Osteoblast (primary cell): ENCODE results near the gene CYB5R2. TPM values are rescaled to one million over a fixed set of nuclear protein-coding genes. Genes with fewer than 3 reads are reported as not detected.

Experiments
- DNase-seq: peaks from one replicate; pipeline ENCODE4 v3.0.0; 2011; ENCODE audit warnings: low spot score, mixed read lengths; ENCODE audit not compliant: insufficient read length; ENCODE audit errors: missing footprints
- H2AFZ ChIP-seq: 2 replicates; pipeline ENCODE4 v1.6.0; 2011; ENCODE audit warnings: mild to moderate bottlenecking, low read length
- H3K27ac ChIP-seq: 2 replicates; pipeline ENCODE4 v1.5.1; 2011; ENCODE audit warnings: mild to moderate bottlenecking, low read depth, low read length, moderate library complexity
- H3K27me3 ChIP-seq: 2 replicates; pipeline ENCODE4 v1.6.0; 2012; ENCODE audit warnings: mild to moderate bottlenecking, control low read depth, inconsistent platforms, low read length, moderate library complexity; ENCODE audit not compliant: insufficient read depth
- H3K36me3 ChIP-seq: 2 replicates; pipeline ENCODE4 v1.5.1; 2011; ENCODE audit warnings: mild to moderate bottlenecking, low read length, control low read depth, moderate library complexity; ENCODE audit not compliant: insufficient read depth
- H3K4me1 ChIP-seq: 2 replicates; pipeline ENCODE4 v1.5.1; 2011; ENCODE audit warnings: mild to moderate bottlenecking, low read length, control low read depth, moderate library complexity; ENCODE audit not compliant: insufficient read depth
- H3K4me2 ChIP-seq: 2 replicates; pipeline ENCODE4 v1.6.0; 2011; ENCODE audit warnings: mild to moderate bottlenecking, low read length; ENCODE audit not compliant: insufficient read depth
- H3K4me3 ChIP-seq: fragments of 200-600 bp; sonication (generic); 3 replicates; pipeline ENCODE4 v1.5.1; 2012; ENCODE audit warnings: mild to moderate bottlenecking, low read length, inconsistent platforms; ENCODE audit not compliant: insufficient read depth
- H3K79me2 ChIP-seq: 2 replicates; pipeline ENCODE4 v1.6.0; 2012; ENCODE audit warnings: mild to moderate bottlenecking, low read length, control low read depth, inconsistent platforms; ENCODE audit not compliant: insufficient read depth
- H3K9me3 ChIP-seq: 2 replicates; pipeline ENCODE4 v1.5.1; 2011; ENCODE audit warnings: low read depth, low read length, control low read depth
- H4K20me1 ChIP-seq: 2 replicates; pipeline ENCODE4 v1.6.0; 2012; ENCODE audit warnings: mild to moderate bottlenecking, low read length, control low read depth; ENCODE audit not compliant: insufficient read depth
- CTCF ChIP-seq: IDR thresholded peaks from 2 replicates; pipeline ENCODE4 v1.5.1; 2011; ENCODE audit warnings: mild to moderate bottlenecking, low read depth, low read length, moderate library complexity; ENCODE audit errors: extremely low read depth
- total RNA-seq: library from RNA; depleted of rRNA; stranded (reverse); fragments of >200 nt; gene quantifications from 2 replicates; pipeline ENCODE4 v1.2.3, GENCODE V29; 2012

Gene CYB5R2
- total RNA-seq, 1 donor = 14.8 TPM

- no peaks in the 10 kb centered on the region for H3K79me2 ChIP-seq
- H3K4me1 ChIP-seq = no peaks in the 10 kb centered on the region
- no peak overlapping the region for H2AFZ ChIP-seq
- TF ChIP-seq CTCF = no peak
- no peaks in the 10 kb centered on the region for H3K27me3 ChIP-seq
- no peak overlapping the region for H3K4me2 ChIP-seq
- H3K9me3 ChIP-seq = no peaks in the 10 kb centered on the region
- no peak overlapping the region for H3K27ac ChIP-seq
- H3K4me3 ChIP-seq = no peak overlapping the region
- H3K36me3 ChIP-seq = no peaks in the 10 kb centered on the region
- DNase-seq = no peak
- no peaks in the 10 kb centered on the region for H4K20me1 ChIP-seq
These were observed 41.1 kb downstream of the CYB5R2 start for GRCh38 chr11:7632211-7632610.

GRCh38 chr11:7630002-7630401 lies 43.3 kb downstream of the CYB5R2 start:
- Histone ChIP-seq H3K27ac (no peak overlapping the region), H4K20me1 (no peaks in the 10 kb centered on the region), H2AFZ (no peak overlapping the region), H3K9me3 (no peaks in the 10 kb centered on the region), H3K4me3 (no peak overlapping the region), H3K79me2 (no peaks in the 10 kb centered on the region), H3K36me3 (no peaks in the 10 kb centered on the region), H3K4me1 (no peaks in the 10 kb centered on the region), H3K27me3 (no peaks in the 10 kb centered on the region), H3K4me2 (no peak overlapping the region)
- DNase-seq = no peak
- no peak for TF ChIP-seq CTCF

- H3K27me3 ChIP-seq = no peaks in the 10 kb centered on the region
- no peaks in the 10 kb centered on the region for H3K79me2 ChIP-seq
- DNase-seq = no peak
- H3K27ac ChIP-seq = no peak overlapping the region
- no peaks in the 10 kb centered on the region for H4K20me1 ChIP-seq
- H3K36me3 ChIP-seq = no peaks in the 10 kb centered on the region
- no peak for TF ChIP-seq CTCF
- H3K9me3 ChIP-seq = no peaks in the 10 kb centered on the region
- H3K4me3 ChIP-seq = no peak overlapping the region
- no peak overlapping the region for H3K4me2 ChIP-seq
- H3K4me1 ChIP-seq = no peaks in the 10 kb centered on the region
- H2AFZ ChIP-seq = no peak overlapping the region
These were observed 44.6 kb downstream of the CYB5R2 start for GRCh38 chr11:7628660-7629059.

GRCh38 chr11:7622721-7623120 lies 50.6 kb downstream of the CYB5R2 start:
- Histone ChIP-seq H3K79me2 (no peaks in the 10 kb centered on the region), H3K4me3 (no peak overlapping the region), H3K9me3 (no peaks in the 10 kb centered on the region), H3K27me3 (no peaks in the 10 kb centered on the region), H3K4me1 (no peaks in the 10 kb centered on the region), H4K20me1 (no peaks in the 10 kb centered on the region), H2AFZ (no peak overlapping the region), H3K4me2 (no peak overlapping the region), H3K27ac (no peak overlapping the region), H3K36me3 (no peaks in the 10 kb centered on the region)
- TF ChIP-seq CTCF = no peak
- DNase-seq = no peak
